HepG2 (cell line): Measurements from ENCODE around the gene SPG7. TPM values are rescaled to one million over a fixed set of nuclear protein-coding genes. Genes with fewer than 3 reads are reported as not detected.
"Not testable (repeated sequence)": the region's sequence is repeated elsewhere in the genome, so short reads cannot be mapped to it uniquely, and the experiment has no call there.

Experiments used
- FOXA1 ChIP-seq, 2 experiments: fragments of 450-650 bp in 1 of 2; sonication (generic) in 1 of 2; formaldehyde crosslinking in 1 of 2; IDR thresholded peaks; 2 replicates each; pipeline versions ENCODE4 v1.4.0 to v1.6.1; 2016 to 2020; ENCODE audit warnings: missing genetic modification reagents in 1 of 2
- FOXJ3 ChIP-seq: sonication (generic); formaldehyde crosslinking; IDR thresholded peaks from 2 replicates; pipeline ENCODE4 v1.4.0; 2020; ENCODE audit warnings: missing genetic modification reagents, mild to moderate bottlenecking, borderline replicate concordance
- FOXK1 ChIP-seq: sonication (generic); formaldehyde crosslinking; IDR thresholded peaks from 2 replicates; pipeline ENCODE4 v1.4.0; 2020; ENCODE audit warnings: low read depth, missing genetic modification reagents, borderline replicate concordance
- FOXK2 ChIP-seq: fragments of 450-650 bp; IDR thresholded peaks from 2 replicates; pipeline ENCODE4 v1.6.1; 2016
- FOXP1 ChIP-seq, 2 experiments: fragments of 450-650 bp in 1 of 2; IDR thresholded peaks; 2 replicates each; pipeline ENCODE4 v1.6.1; 2017 to 2018; ENCODE audit warnings: antibody characterized with exemption in 1 of 2
- FOXP4 ChIP-seq: sonication (generic); formaldehyde crosslinking; IDR thresholded peaks from 2 replicates; pipeline ENCODE4 v1.4.0; 2020; ENCODE audit warnings: missing genetic modification reagents
- GATAD2A ChIP-seq: IDR thresholded peaks from 2 replicates; pipeline ENCODE4 v1.6.1; 2016
- HDAC1 ChIP-seq: sonication (generic); formaldehyde crosslinking; IDR thresholded peaks from 2 replicates; pipeline ENCODE4 v1.5.1; 2020; ENCODE audit warnings: mild to moderate bottlenecking, missing genetic modification reagents
- HNF4A ChIP-seq: sonication (generic); formaldehyde crosslinking; IDR thresholded peaks from 2 replicates; pipeline ENCODE4 v1.4.0; 2020; ENCODE audit warnings: missing genetic modification reagents
- MIXL1 ChIP-seq: IDR thresholded peaks from 2 replicates; pipeline ENCODE4 v1.6.1; 2016
- NR2F1 ChIP-seq, 2 experiments: fragments of 450-650 bp in 1 of 2; formaldehyde crosslinking in 1 of 2; IDR thresholded peaks; 2 replicates each; pipeline versions ENCODE4 v1.5.0 to v1.6.1; 2016 to 2020; ENCODE audit warnings: mild to moderate bottlenecking in 1 of 2, missing compliant biosample characterization in 1 of 2, missing genetic modification reagents in 1 of 2, moderate library complexity in 1 of 2
- PITX1 ChIP-seq: sonication (generic); formaldehyde crosslinking; IDR thresholded peaks from 2 replicates; pipeline ENCODE4 v1.5.1; 2020; ENCODE audit warnings: mild to moderate bottlenecking, missing genetic modification reagents
- RXRB ChIP-seq: IDR thresholded peaks from 2 replicates; pipeline ENCODE4 v1.6.1; 2016; ENCODE audit warnings: borderline replicate concordance, missing genetic modification reagents, missing compliant biosample characterization
- SALL1 ChIP-seq: sonication (generic); formaldehyde crosslinking; IDR thresholded peaks from 2 replicates; pipeline ENCODE4 v1.8.0; 2022; ENCODE audit warnings: mild to moderate bottlenecking, missing genetic modification reagents
- SAP130 ChIP-seq: IDR thresholded peaks from 2 replicates; pipeline ENCODE4 v1.6.1; 2016; ENCODE audit warnings: low read depth
- SOX5 ChIP-seq: IDR thresholded peaks from 2 replicates; pipeline ENCODE4 v1.6.1; 2016; ENCODE audit warnings: borderline replicate concordance
- SP5 ChIP-seq: IDR thresholded peaks from 2 replicates; pipeline ENCODE4 v1.6.1; 2016; ENCODE audit warnings: low read depth, borderline replicate concordance
- ZBTB7B ChIP-seq: sonication (generic); formaldehyde crosslinking; IDR thresholded peaks from 2 replicates; pipeline ENCODE4 v1.4.0; 2020; ENCODE audit warnings: missing genetic modification reagents
- ZNF652 ChIP-seq: IDR thresholded peaks from 2 replicates; pipeline ENCODE4 v1.6.1; 2016; ENCODE audit warnings: low read depth, borderline replicate concordance
- polyA plus RNA-seq, 8 experiments: library from polyadenylated mRNA; depleted of rRNA in 3 of 8; stranded (reverse) in 7 of 8; unstranded in 1 of 8; fragments of >200 nt; fragmentation: Illumina TruSeq in 4 of 8; extraction: Trizol in 4 of 8; gene quantifications; 2 replicates each; pipeline versions ENCODE4 v1.2.1 to v1.2.3, GENCODE V29; 2011 to 2016; ENCODE audit warnings: low read depth in 4 of 8, missing spikeins in 1 of 8, mixed read lengths in 1 of 8; ENCODE audit not compliant: insufficient read depth in 1 of 8
- total RNA-seq, 5 experiments: library from RNA; depleted of rRNA; stranded (reverse); fragments of >200 nt; fragmentation: Illumina TruSeq; extraction: Trizol; gene quantifications; 2 replicates each; pipeline ENCODE4 v1.2.3, GENCODE V29; 2016; ENCODE audit warnings: low read depth in 1 of 5
- TF ChIP-seq, protein P1 (sequence below): sonication (generic); formaldehyde crosslinking; conservative IDR thresholded peaks from 2 replicates; pipeline ENCODE4 v1.4.0; 2020; ENCODE audit warnings: mild to moderate bottlenecking, missing genetic modification reagents, moderate library complexity
- TF ChIP-seq, protein P2 (sequence below): IDR thresholded peaks from 2 replicates; pipeline ENCODE4 v1.4.0; 2020; ENCODE audit warnings: mild to moderate bottlenecking, missing genetic modification reagents

SPG7 gene
- total and polyA plus RNA-seq, 2 of the 13 experiments (the other 11 are each of a cell fraction or from before 2014, with no cell fraction given): 66.0 to 136 TPM

DNA sequence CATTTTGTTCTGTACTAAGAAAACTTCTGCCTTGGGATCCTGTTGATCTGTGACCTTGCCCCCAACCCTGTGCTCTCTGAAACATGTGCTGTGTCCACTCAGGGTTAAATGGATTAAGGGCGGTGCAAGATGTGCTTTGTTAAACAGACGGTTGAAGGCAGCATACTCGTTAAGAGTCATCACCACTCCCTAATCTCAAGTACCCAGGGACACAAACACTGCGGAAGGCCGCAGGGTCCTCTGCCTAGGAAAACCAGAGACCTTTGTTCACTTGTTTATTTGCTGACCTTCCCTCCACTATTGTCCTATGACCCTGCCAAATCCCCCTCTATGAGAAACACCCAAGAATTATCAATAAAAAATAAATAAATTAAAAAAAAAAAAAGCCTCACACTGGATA is 44.9 kb upstream of the SPG7 start (continued):
- TF ChIP-seq, protein P1, sequence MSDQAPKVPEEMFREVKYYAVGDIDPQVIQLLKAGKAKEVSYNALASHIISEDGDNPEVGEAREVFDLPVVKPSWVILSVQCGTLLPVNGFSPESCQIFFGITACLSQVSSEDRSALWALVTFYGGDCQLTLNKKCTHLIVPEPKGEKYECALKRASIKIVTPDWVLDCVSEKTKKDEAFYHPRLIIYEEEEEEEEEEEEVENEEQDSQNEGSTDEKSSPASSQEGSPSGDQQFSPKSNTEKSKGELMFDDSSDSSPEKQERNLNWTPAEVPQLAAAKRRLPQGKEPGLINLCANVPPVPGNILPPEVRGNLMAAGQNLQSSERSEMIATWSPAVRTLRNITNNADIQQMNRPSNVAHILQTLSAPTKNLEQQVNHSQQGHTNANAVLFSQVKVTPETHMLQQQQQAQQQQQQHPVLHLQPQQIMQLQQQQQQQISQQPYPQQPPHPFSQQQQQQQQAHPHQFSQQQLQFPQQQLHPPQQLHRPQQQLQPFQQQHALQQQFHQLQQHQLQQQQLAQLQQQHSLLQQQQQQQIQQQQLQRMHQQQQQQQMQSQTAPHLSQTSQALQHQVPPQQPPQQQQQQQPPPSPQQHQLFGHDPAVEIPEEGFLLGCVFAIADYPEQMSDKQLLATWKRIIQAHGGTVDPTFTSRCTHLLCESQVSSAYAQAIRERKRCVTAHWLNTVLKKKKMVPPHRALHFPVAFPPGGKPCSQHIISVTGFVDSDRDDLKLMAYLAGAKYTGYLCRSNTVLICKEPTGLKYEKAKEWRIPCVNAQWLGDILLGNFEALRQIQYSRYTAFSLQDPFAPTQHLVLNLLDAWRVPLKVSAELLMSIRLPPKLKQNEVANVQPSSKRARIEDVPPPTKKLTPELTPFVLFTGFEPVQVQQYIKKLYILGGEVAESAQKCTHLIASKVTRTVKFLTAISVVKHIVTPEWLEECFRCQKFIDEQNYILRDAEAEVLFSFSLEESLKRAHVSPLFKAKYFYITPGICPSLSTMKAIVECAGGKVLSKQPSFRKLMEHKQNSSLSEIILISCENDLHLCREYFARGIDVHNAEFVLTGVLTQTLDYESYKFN (CRISPR knock-in tag): peak; percentile 68
- TF ChIP-seq FOXK2 (peak; percentile 60; the same call in 1 of the 2 replicates), SOX5 (CRISPR knock-in tag) (peak; percentile 84), SP5 (CRISPR knock-in tag) (peak; percentile 75; the same call in 1 of the 2 replicates), SALL1 (CRISPR knock-in tag) (0 out of 2 replicates have a peak, but pooled peaks have one; percentile 30), FOXP4 (CRISPR knock-in tag) (peak; percentile 71), SAP130 (CRISPR knock-in tag) (peak; percentile 52), FOXP1 (CRISPR knock-in tag; IDR thresholded peaks at IDR 0.05) (peak; percentile 69; the same call in 1 of the 2 replicates), ZNF652 (CRISPR knock-in tag) (peak; percentile 88), FOXJ3 (CRISPR knock-in tag) (0 out of 2 replicates have a peak, but pooled peaks have one; percentile 31), ZBTB7B (CRISPR knock-in tag) (0 out of 2 replicates have a peak, but pooled peaks have one; percentile 34), HDAC1 (peak; percentile 27; the same call in 1 of the 2 replicates), HNF4A (CRISPR knock-in tag) (peak; percentile 57), FOXA1 (CRISPR knock-in tag; IDR thresholded peaks at IDR 0.05) (peak; percentile 8; the same call in 1 of the 2 replicates), RXRB (peak; percentile 43), PITX1 (CRISPR knock-in tag) (peak; percentile 76), GATAD2A (CRISPR knock-in tag) (peak; percentile 60), FOXK1 (CRISPR knock-in tag) (peak; percentile 69), NR2F1 (CRISPR knock-in tag; IDR thresholded peaks at IDR 0.05) (peak in 1 of 2 experiments; percentile 51; a peak in 1 of 4 replicates), MIXL1 (peak; percentile 75; the same call in 1 of the 2 replicates)
- TF ChIP-seq, protein P2, sequence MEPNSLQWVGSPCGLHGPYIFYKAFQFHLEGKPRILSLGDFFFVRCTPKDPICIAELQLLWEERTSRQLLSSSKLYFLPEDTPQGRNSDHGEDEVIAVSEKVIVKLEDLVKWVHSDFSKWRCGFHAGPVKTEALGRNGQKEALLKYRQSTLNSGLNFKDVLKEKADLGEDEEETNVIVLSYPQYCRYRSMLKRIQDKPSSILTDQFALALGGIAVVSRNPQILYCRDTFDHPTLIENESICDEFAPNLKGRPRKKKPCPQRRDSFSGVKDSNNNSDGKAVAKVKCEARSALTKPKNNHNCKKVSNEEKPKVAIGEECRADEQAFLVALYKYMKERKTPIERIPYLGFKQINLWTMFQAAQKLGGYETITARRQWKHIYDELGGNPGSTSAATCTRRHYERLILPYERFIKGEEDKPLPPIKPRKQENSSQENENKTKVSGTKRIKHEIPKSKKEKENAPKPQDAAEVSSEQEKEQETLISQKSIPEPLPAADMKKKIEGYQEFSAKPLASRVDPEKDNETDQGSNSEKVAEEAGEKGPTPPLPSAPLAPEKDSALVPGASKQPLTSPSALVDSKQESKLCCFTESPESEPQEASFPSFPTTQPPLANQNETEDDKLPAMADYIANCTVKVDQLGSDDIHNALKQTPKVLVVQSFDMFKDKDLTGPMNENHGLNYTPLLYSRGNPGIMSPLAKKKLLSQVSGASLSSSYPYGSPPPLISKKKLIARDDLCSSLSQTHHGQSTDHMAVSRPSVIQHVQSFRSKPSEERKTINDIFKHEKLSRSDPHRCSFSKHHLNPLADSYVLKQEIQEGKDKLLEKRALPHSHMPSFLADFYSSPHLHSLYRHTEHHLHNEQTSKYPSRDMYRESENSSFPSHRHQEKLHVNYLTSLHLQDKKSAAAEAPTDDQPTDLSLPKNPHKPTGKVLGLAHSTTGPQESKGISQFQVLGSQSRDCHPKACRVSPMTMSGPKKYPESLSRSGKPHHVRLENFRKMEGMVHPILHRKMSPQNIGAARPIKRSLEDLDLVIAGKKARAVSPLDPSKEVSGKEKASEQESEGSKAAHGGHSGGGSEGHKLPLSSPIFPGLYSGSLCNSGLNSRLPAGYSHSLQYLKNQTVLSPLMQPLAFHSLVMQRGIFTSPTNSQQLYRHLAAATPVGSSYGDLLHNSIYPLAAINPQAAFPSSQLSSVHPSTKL: peak; percentile 86
- TF ChIP-seq FOXP1, FOXA1 (IDR thresholded peaks at IDR 0.05): not testable (repeated sequence)
